MM.1S (cell line): ENCODE measurements around the gene EGFL7.

ENCODE experiments used
- DNase-seq: peaks from one replicate; pipeline ENCODE4 v3.0.0-alpha.2; 2015
- H2AFZ ChIP-seq: fragments of 300-600 bp; sonication (generic); 2 replicates; pipeline ENCODE4 v1.6.0; 2016; ENCODE audit warnings: antibody characterized with exemption, low read length
- H3F3A ChIP-seq: fragments of 300-600 bp; sonication (generic); 2 replicates; pipeline ENCODE4 v1.6.1; 2016; ENCODE audit warnings: mild to moderate bottlenecking, antibody characterized with exemption, low read length, moderate library complexity, mixed read lengths; ENCODE audit not compliant: insufficient read depth
- H3K27ac ChIP-seq: fragments of 300-600 bp; sonication (generic); 2 replicates; pipeline ENCODE4 v1.5.1; 2016; ENCODE audit warnings: mild to moderate bottlenecking, low read length
- H3K27me3 ChIP-seq: fragments of 300-600 bp; sonication (generic); replicated peaks from 2 replicates; pipeline ENCODE4 v1.6.0; 2016; ENCODE audit warnings: low read length; ENCODE audit not compliant: insufficient read depth
- H3K36me3 ChIP-seq: fragments of 300-600 bp; sonication (generic); replicated peaks from 2 replicates; pipeline ENCODE4 v1.6.1; 2016; ENCODE audit warnings: mild to moderate bottlenecking, low read length, mixed read lengths; ENCODE audit not compliant: insufficient read depth
- H3K4me1 ChIP-seq: fragments of 300-600 bp; sonication (generic); 2 replicates; pipeline ENCODE4 v1.6.1; 2016; ENCODE audit warnings: low read length, mixed read lengths
- H3K4me2 ChIP-seq: fragments of 300-600 bp; sonication (generic); 2 replicates; pipeline ENCODE4 v1.6.0; 2016; ENCODE audit warnings: low read depth, low read length
- H3K4me3 ChIP-seq: fragments of 300-600 bp; sonication (generic); 2 replicates; pipeline ENCODE4 v1.5.1; 2016; ENCODE audit warnings: low read length, mixed read lengths
- H3K79me2 ChIP-seq: fragments of 300-600 bp; sonication (generic); 2 replicates; pipeline ENCODE4 v1.6.1; 2016; ENCODE audit warnings: mixed run types, low read length, mixed read lengths
- H3K9ac ChIP-seq: fragments of 300-600 bp; sonication (generic); 2 replicates; pipeline ENCODE4 v1.6.1; 2016; ENCODE audit warnings: low read length, mixed read lengths
- H3K9me2 ChIP-seq: fragments of 300-600 bp; sonication (generic); replicated peaks from 2 replicates; pipeline ENCODE4 v1.6.1; 2016; ENCODE audit warnings: mild to moderate bottlenecking, low read length, mixed read lengths; ENCODE audit not compliant: insufficient read depth
- H3K9me3 ChIP-seq: fragments of 300-600 bp; sonication (generic); replicated peaks from 2 replicates; pipeline ENCODE4 v1.6.1; 2016; ENCODE audit warnings: mild to moderate bottlenecking, low read length, mixed read lengths; ENCODE audit not compliant: insufficient read depth
- H4K20me1 ChIP-seq: fragments of 300-600 bp; sonication (generic); 2 replicates; pipeline ENCODE4 v1.6.1; 2016; ENCODE audit warnings: mild to moderate bottlenecking, low read length, moderate library complexity, mixed read lengths; ENCODE audit not compliant: insufficient read depth
- EZH2 ChIP-seq: fragments of 300-600 bp; sonication (generic); optimal IDR thresholded peaks from 2 replicates; pipeline ENCODE3; 2017; ENCODE audit warnings: low read depth, mild to moderate bottlenecking, antibody characterized with exemption, low read length, mixed read lengths
- EZH2phosphoT487 ChIP-seq: fragments of 300-600 bp; sonication (generic); IDR thresholded peaks from 2 replicates; pipeline ENCODE4 v1.6.1; 2018; ENCODE audit warnings: antibody characterized with exemption, low read length
- TF ChIP-seq, protein P1 (sequence below): fragments of 300-600 bp; sonication (generic); IDR thresholded peaks from 2 replicates; pipeline ENCODE4 v1.5.1; 2016; ENCODE audit warnings: antibody characterized with exemption, low read length, mixed read lengths

Gene EGFL7

DNA sequence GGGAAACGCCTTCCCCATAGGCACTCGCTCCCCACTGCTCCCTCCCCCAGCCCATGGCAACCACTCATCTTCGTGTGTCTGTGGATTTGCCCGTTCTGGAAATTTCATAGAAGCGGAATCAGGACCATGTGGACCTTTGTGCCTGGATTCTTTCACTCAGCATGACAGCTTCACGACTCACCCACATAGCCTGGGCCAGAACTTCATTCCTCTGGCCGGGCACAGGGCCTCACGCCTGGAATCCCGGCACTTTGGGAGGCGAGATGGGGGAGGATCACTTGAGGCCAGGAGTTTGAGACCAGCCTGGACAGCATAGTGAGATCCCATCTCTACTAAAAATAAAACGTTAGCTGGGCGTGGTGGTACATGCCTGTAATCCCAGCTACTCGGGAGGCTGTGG is 37.6 kb downstream of the EGFL7 start:
- Histone ChIP-seq H3K9me3 (no peaks in the 10 kb centered on the region), H3K9me2 (no peaks in the 10 kb centered on the region), H3K4me1 (peaks cover 7% of the 10 kb centered on the region; the same call in 1 of the 2 replicates), H3F3A (0 out of 2 replicates have a peak, but pooled peaks cover 2% of the 10 kb centered on the region), H3K79me2 (no peaks in the 10 kb centered on the region), H4K20me1 (no peaks in the 10 kb centered on the region), H3K36me3 (no peaks in the 10 kb centered on the region), H2AFZ (no peak overlapping the region), H3K9ac (no peak overlapping the region), H3K4me3 (no peak overlapping the region), H3K27me3 (peaks cover 89% of the 10 kb centered on the region), H3K27ac (no peak overlapping the region), H3K4me2 (no peak overlapping the region)
- DNase-seq: no peak
- TF ChIP-seq EZH2 (no peak), EZH2phosphoT487 (no peak)
- TF ChIP-seq, protein P1, sequence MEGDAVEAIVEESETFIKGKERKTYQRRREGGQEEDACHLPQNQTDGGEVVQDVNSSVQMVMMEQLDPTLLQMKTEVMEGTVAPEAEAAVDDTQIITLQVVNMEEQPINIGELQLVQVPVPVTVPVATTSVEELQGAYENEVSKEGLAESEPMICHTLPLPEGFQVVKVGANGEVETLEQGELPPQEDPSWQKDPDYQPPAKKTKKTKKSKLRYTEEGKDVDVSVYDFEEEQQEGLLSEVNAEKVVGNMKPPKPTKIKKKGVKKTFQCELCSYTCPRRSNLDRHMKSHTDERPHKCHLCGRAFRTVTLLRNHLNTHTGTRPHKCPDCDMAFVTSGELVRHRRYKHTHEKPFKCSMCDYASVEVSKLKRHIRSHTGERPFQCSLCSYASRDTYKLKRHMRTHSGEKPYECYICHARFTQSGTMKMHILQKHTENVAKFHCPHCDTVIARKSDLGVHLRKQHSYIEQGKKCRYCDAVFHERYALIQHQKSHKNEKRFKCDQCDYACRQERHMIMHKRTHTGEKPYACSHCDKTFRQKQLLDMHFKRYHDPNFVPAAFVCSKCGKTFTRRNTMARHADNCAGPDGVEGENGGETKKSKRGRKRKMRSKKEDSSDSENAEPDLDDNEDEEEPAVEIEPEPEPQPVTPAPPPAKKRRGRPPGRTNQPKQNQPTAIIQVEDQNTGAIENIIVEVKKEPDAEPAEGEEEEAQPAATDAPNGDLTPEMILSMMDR: no peak

GRCh38 chr9:136700959-136701667 is 38.4 kb downstream of the EGFL7 start:
- Histone ChIP-seq H3K4me2 (peak overlapping the region; percentile 52), H3F3A (0 out of 2 replicates have a peak, but pooled peaks cover 2% of the 10 kb centered on the region), H3K79me2 (no peaks in the 10 kb centered on the region), H3K36me3 (no peaks in the 10 kb centered on the region), H3K9ac (peak overlapping the region; percentile 4; the same call in 1 of the 2 replicates), H4K20me1 (no peaks in the 10 kb centered on the region), H3K9me3 (no peaks in the 10 kb centered on the region), H3K9me2 (no peaks in the 10 kb centered on the region), H3K27ac (no peak overlapping the region), H3K4me1 (peaks cover 7% of the 10 kb centered on the region; the same call in 1 of the 2 replicates), H2AFZ (peak overlapping the region; percentile 31; the same call in 1 of the 2 replicates), H3K27me3 (peaks cover 89% of the 10 kb centered on the region), H3K4me3 (peak overlapping the region; percentile 27; the same call in 1 of the 2 replicates)
- DNase-seq: peak; percentile 53
- TF ChIP-seq EZH2 (no peak), EZH2phosphoT487 (no peak)
- TF ChIP-seq, protein P1: no peak

- Histone ChIP-seq H3K27me3 (peaks cover 91% of the 10 kb centered on the region), H2AFZ (peak overlapping the region; percentile 31; the same call in 1 of the 2 replicates), H3F3A (0 out of 2 replicates have a peak, but pooled peaks cover 2% of the 10 kb centered on the region), H3K9ac (no peak overlapping the region; the same call in 1 of the 2 replicates), H3K4me1 (peaks cover 7% of the 10 kb centered on the region; the same call in 1 of the 2 replicates), H3K9me2 (no peaks in the 10 kb centered on the region), H3K9me3 (no peaks in the 10 kb centered on the region), H3K4me3 (peak overlapping the region; percentile 27; the same call in 1 of the 2 replicates), H3K36me3 (no peaks in the 10 kb centered on the region), H3K27ac (no peak overlapping the region), H4K20me1 (no peaks in the 10 kb centered on the region), H3K79me2 (no peaks in the 10 kb centered on the region), H3K4me2 (peak overlapping the region; percentile 52; the same call in 1 of the 2 replicates)
- DNase-seq: no peak
- TF ChIP-seq EZH2 (no peak), EZH2phosphoT487 (no peak)
- TF ChIP-seq, protein P1: no peak
Observed at GRCh38 chr9:136701668-136702053, 38.9 kb downstream of the EGFL7 start.
